Measurements from ENCODE around the gene TRA2B.

Gene TRA2B

DNA sequence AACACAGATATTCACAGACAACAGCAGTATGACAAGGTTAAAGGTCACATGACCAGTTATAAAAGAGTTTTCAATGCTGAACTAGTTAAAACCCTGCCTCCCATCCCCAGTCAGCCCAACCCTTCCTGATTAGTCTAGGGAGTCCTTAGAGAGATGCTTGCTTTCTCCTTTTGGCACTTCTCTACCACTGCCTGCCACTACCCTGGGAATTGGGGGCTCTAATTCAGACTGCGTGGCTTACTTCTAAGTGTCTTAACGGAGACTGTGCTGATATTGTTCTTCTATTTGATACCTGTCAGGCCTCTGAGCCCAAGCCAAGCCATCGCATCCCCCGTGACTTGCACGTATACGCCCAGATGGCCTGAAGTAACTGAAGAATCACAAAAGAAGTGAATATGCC lies 11.7 kb upstream of the TRA2B start:
- DNase-seq: no peak

GRCh38 chr3:185948292-185948691 lies 10.5 kb upstream of the TRA2B start:
- DNase-seq: no peak

DNA sequence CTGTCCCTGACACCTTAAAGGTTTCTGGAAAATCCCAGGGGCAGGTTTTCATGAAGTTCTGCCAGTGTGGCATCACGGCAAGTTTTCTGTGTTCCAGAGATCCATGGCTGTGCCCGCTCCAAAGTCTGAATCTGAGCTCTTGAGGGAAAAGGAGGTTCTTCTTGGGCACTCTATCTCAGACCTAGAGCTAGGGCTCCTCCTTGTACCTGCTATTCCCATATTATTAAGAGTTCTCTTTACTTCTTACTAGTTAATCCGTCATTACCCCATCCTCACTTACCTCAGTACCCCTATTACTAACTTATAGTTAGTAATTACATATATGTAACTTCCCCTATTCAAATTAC lies 5.9 kb upstream of the TRA2B start:
- no peak for DNase-seq

DNA sequence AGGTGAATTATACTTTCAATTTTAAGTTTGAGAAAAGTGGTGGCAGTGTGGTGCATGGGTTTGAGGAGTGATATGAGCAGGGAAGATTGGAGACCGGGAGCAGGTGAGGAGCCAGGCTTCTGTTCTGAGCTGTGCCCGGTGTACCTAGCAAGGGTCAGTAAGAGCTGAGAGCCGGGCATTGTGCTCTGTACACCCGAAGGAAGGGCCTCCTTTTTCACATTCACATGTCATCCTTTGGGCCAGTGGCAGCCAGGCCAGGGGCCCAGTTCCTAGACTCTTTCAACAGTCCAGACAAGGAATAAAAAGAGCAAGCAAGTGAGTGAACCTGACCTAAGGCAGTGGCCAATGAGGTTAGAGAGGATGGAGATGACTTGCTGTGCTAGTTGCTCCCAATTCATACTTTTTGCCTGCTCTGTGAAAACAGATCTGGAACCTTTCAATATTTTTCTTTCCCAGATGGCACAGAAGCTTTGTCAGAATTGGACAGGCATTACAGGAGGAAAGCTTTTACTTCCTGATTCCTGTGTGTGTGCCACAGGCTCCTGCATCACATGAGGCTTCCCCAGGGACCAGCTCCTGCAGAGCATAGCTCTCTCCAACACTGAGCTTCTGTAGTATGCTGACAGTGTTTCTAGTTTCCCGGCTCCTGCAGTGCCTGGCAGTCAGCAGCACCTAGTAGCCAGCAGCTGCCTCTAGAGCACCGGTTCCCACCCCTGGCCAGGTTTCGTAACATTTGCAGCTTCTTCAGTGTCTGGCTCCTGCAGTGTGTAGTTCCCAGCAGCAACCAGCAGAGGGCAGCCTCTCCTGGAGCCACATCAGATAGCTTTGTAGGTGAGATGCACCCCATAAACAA lies 5.3 kb upstream of the TRA2B start:
- peak; percentile 63 to 76 for DNase-seq

DNA sequence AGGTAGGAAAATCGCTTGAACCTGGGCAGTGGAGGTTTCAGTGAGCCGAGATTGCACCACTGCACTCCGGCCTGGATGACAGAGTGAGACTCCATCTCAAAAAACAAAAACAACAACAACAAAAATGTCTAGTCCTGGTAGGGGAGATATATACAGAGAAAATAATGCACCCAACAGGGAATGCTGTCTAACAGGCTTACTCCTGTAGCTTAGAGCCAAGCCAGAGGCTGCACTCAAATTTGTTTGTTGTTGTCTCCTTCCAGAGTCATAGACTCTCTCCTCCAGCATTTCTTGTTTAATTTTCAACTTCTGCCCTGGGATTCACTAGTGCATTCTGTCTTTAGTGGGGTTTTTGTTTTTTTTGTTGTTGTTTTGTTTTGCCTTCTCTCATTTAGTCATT lies 4.6 kb upstream of the TRA2B start:
- no peak for DNase-seq

DNA sequence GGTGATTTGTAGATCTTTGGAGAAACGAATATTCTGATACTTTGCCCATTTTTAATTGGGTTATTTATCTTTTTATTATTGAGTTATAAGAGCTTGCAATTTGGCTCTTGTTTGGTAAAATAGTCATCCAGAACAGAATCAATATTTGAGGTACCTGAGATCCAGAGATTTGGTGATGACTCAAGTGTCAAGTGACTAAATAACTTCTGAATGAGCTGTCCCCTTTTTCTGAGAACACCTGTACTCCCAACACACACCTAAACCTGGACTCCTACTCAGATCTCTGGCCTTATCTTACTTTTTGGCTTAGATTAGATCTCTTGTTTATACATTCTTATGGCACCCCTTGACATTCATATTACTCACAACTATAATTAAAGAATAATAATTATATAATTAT lies 3.1 kb upstream of the TRA2B start:
- no peak for DNase-seq

- DNase-seq: no peak
These were observed 1.9 kb upstream of the TRA2B start for GRCh38 chr3:185939721-185940120.

- peak; percentile 82 to 88 for DNase-seq
These were observed 763 bp downstream of the TRA2B start for GRCh38 chr3:185936814-185937688.

- DNase-seq: no peak
These were observed 1.6 kb downstream of the TRA2B start for GRCh38 chr3:185936273-185936629.

DNA sequence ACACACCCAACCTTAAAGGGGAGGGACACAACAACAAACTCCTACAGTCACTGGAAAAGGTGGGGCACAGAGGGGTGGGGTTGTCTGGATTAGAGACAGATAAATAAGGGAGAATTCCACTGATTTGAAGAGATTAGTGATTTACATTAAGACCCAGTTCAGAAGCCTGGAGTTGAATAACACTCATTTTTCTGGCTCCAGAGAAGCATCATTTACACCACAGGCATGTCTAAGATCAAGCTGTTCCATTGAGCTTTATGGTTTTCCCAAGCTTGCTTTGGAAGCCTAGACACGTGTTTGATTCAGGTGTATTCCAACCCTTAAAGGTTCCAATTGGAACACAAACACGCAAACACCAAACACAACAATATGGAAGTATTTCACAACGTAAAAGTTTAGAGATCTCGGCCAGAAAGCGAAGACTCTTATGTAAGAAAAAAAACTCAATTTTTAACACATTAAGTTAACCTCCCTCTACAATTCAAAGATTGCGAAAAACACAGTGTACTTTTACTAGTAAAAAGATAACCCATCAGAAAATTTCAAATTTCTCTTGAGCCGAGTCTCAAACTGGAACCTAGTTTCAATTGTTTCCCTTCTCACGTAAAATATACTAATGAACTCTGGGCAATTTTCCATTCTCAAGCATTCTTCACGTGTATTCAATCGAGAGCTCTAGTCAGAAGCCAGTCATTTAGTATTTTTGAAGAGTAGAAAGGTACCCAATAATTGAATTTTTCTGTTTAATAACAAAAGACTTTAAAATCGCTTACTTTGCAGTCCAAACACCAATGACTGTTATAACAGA lies 2.1 kb downstream of the TRA2B start:
- DNase-seq: no peak

- no peak for DNase-seq
These were observed 2.9 kb downstream of the TRA2B start for GRCh38 chr3:185934767-185935464.

DNA sequence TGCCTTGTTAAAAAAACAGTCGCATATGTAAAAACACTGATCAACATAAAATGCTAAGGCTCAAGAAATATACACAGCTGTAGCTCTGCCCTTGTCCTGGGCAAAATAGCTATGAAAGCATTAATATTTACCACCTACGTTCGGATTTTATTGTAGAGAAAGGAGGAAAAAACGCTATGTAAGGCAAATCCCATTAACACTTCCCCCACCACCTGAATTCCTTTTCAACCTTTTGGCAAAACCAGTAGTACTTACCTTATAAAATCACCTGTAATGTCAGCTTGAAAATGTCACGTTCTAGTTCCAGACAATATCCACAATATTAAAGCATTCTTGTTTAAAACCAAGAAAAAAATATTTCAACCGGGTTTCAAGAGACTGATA lies 3.6 kb downstream of the TRA2B start:
- DNase-seq: no peak

DNA sequence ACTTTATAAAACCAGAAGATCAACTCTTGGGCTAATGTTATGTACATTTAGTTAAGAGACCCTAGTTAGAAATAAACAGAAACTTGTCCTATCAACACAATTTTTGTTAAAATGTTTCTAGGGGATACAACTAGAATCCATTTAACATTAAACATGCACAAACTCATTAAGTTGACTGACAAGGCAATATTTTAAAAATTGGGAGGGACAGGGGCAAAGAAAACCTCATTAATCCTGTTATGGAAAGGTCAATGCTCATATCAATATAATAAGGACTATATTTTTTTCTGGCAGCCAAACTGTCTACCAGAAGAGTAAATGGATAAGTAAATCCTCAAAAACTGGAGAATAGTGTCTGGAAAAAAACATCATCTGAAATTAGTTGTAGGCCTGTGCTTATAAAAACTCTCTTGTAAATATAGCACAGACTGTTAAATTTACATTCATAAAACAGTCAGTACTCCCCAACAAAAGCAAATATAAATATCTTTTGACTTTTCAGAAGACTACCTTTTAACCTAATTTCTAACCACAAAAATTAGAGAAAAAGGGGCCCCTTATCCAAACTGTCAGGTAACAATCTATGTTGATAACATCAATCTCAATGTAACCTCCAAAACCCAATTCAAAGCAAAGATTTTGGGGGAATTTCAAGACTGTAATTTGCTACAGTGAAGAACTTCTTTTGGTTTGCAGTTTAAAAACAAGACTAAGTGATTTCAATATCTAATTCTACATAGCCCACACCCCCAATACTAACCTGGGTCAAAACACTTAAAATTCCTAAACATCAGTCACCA lies 4.2 kb downstream of the TRA2B start:
- DNase-seq: no peak

GRCh38 chr3:185931777-185932612 lies 5.8 kb downstream of the TRA2B start:
- no peak for DNase-seq

DNA sequence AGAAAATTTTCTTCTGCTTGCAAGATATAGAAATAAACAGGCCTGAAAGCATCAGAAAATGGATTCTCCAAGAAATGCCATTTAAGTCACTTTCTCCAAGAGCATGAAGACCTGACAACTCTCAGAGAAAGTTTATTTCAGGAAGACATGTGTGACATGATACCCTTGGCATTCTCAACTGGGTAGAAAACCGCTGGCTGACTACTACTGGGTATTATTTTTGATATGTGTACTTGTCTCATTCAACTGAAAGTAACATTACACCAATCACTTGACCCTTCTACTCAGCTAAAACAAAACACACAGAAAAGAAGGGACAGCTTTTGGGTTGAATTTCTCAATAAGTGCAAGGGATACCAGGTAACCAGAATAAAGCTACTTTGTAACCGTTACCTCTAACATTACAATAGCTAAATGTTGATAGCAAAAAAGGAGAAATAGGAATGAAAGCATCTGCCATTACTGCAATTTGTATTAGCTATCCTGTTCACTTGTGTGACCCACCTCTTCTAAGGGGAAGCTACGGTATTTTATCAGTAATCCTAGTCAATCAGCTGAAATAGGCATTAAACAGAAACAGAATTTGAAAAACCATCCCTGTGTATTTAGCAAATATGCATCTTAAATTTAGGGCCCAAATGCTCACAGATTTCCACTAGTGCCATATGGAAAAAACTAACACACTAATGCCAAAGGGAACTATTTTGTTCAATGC lies 7.3 kb downstream of the TRA2B start:
- DNase-seq: no peak

GRCh38 chr3:185929192-185930151 lies 8.3 kb downstream of the TRA2B start:
- no peak for DNase-seq

- DNase-seq: no peak
These were observed 9.3 kb downstream of the TRA2B start for GRCh38 chr3:185928496-185928895.

- no peak for DNase-seq
These were observed 10.2 kb downstream of the TRA2B start for GRCh38 chr3:185927501-185928200.

Data from NCI-H187 (cell line).